KMS-11 (cell line): Measurements from ENCODE around the gene ATP1A4.

ENCODE experiments used
- H2AFZ ChIP-seq: fragments of 200-600 bp; sonication (generic); 2 replicates; pipeline ENCODE4 v1.6.1; 2016; ENCODE audit warnings: antibody characterized with exemption, mixed run types, low read depth
- H3K27ac ChIP-seq: fragments of 200-600 bp; sonication (generic); 2 replicates; pipeline ENCODE4 v1.6.1; 2016; ENCODE audit warnings: mild to moderate bottlenecking, mixed run types
- H3K27me3 ChIP-seq: fragments of 200-600 bp; sonication (generic); 2 replicates; pipeline ENCODE4 v1.6.1; 2017; ENCODE audit warnings: mild to moderate bottlenecking, low read depth, mixed run types, moderate library complexity; ENCODE audit not compliant: insufficient read depth
- H3K36me3 ChIP-seq: fragments of 200-600 bp; sonication (generic); 2 replicates; pipeline ENCODE4 v1.6.1; 2017; ENCODE audit warnings: mild to moderate bottlenecking, mixed run types; ENCODE audit not compliant: insufficient read depth
- H3K4me1 ChIP-seq: fragments of 200-600 bp; sonication (generic); 2 replicates; pipeline ENCODE4 v1.6.1; 2016; ENCODE audit warnings: mild to moderate bottlenecking, low read depth, mixed run types; ENCODE audit not compliant: poor library complexity, severe bottlenecking
- H3K4me2 ChIP-seq: fragments of 200-600 bp; sonication (generic); 2 replicates; pipeline ENCODE4 v1.7.0; 2016; ENCODE audit warnings: mild to moderate bottlenecking, mixed run types
- H3K4me3 ChIP-seq: fragments of 200-600 bp; sonication (generic); IDR thresholded peaks from 2 replicates; pipeline ENCODE4 v1.6.1; 2017; ENCODE audit warnings: low read depth, low read length, mixed read lengths; ENCODE audit not compliant: insufficient read depth
- H3K79me2 ChIP-seq: fragments of 200-600 bp; sonication (generic); 2 replicates; pipeline ENCODE4 v1.6.1; 2016; ENCODE audit warnings: low read depth, mixed run types; ENCODE audit not compliant: insufficient read depth
- H3K9ac ChIP-seq: fragments of 200-600 bp; sonication (generic); 2 replicates; pipeline ENCODE4 v1.6.1; 2016; ENCODE audit warnings: mild to moderate bottlenecking, mixed run types
- H4K20me1 ChIP-seq: fragments of 200-600 bp; sonication (generic); 2 replicates; pipeline ENCODE4 v1.6.1; 2016; ENCODE audit warnings: mild to moderate bottlenecking, mixed run types; ENCODE audit not compliant: insufficient read depth
- CTCF ChIP-seq: fragments of 200-600 bp; sonication (generic); conservative IDR thresholded peaks from 2 replicates; pipeline ENCODE4 v1.6.1; 2017; ENCODE audit warnings: low read depth, mild to moderate bottlenecking, antibody characterized with exemption, low read length, moderate library complexity, mixed read lengths

The ATP1A4 gene

GRCh38 chr1:160112357-160112756 is 39.0 kb upstream of the ATP1A4 start:
- TF ChIP-seq CTCF: no peak
- no peak overlapping the region for H3K27ac ChIP-seq
- H3K27me3 ChIP-seq: no peaks in the 10 kb centered on the region
- no peak overlapping the region for H3K9ac ChIP-seq
- no peaks in the 10 kb centered on the region for H3K36me3 ChIP-seq
- no peaks in the 10 kb centered on the region for H3K79me2 ChIP-seq
- H3K4me2 ChIP-seq: no peak overlapping the region
- H2AFZ ChIP-seq: no peak overlapping the region
- H4K20me1 ChIP-seq: no peaks in the 10 kb centered on the region
- H3K4me3 ChIP-seq: no peak overlapping the region
- no peaks in the 10 kb centered on the region for H3K4me1 ChIP-seq

GRCh38 chr1:160113407-160113806 is 38.0 kb upstream of the ATP1A4 start:
- Histone ChIP-seq H3K27me3 (no peaks in the 10 kb centered on the region), H3K4me1 (no peaks in the 10 kb centered on the region)

GRCh38 chr1:160114085-160114484 is 37.3 kb upstream of the ATP1A4 start:
- Histone ChIP-seq H3K27me3 (no peaks in the 10 kb centered on the region), H2AFZ (no peak overlapping the region), H3K4me3 (no peak overlapping the region), H3K9ac (no peak overlapping the region), H3K27ac (no peak overlapping the region), H3K36me3 (no peaks in the 10 kb centered on the region), H4K20me1 (no peaks in the 10 kb centered on the region), H3K4me2 (no peak overlapping the region), H3K4me1 (no peaks in the 10 kb centered on the region), H3K79me2 (no peaks in the 10 kb centered on the region)
- no peak for TF ChIP-seq CTCF

More at GRCh38 chr1:160113407-160113806, 38.0 kb upstream of the ATP1A4 start:
- Histone ChIP-seq H4K20me1 (no peaks in the 10 kb centered on the region), H3K36me3 (no peaks in the 10 kb centered on the region), H2AFZ (no peak overlapping the region), H3K27ac (no peak overlapping the region), H3K9ac (no peak overlapping the region), H3K4me2 (no peak overlapping the region), H3K79me2 (no peaks in the 10 kb centered on the region), H3K4me3 (no peak overlapping the region)
- no peak for TF ChIP-seq CTCF

GRCh38 chr1:160115545-160116282 is 35.7 kb upstream of the ATP1A4 start, which contains the start of gene ATP1A2:
ATP1A2 (plus strand) TSS chr1:160115759; CDS start chr1:160115862, 103 bp downstream.
- H3K4me1 ChIP-seq: no peaks in the 10 kb centered on the region
- H3K9ac ChIP-seq: no peak within 1 kb of the TSS
- TF ChIP-seq CTCF: no peak
- no peaks in the 10 kb centered on the region for H3K79me2 ChIP-seq
- no peak within 1 kb of the TSS for H3K4me3 ChIP-seq
- H2AFZ ChIP-seq: no peak within 1 kb of the TSS
- H4K20me1 ChIP-seq: no peaks in the 10 kb centered on the region
- H3K27ac ChIP-seq: no peak within 1 kb of the TSS
- no peaks in the 10 kb centered on the region for H3K27me3 ChIP-seq
- H3K4me2 ChIP-seq: no peak within 1 kb of the TSS
- no peaks in the 10 kb centered on the region for H3K36me3 ChIP-seq
